LNCaP clone FGC (cell line): ENCODE data around the gene CCNYL1.
"Not testable (repeated sequence)": the region's sequence is repeated elsewhere in the genome, so short reads cannot be mapped to it uniquely, and the experiment has no call there.

Experiments
- DNase-seq: peaks from one replicate; pipeline ENCODE4 v3.0.0-alpha.2; 2011; ENCODE audit warnings: low read depth
- H3K4me3 ChIP-seq: 2 replicates; pipeline ENCODE4 v1.5.1; 2011; ENCODE audit warnings: mild to moderate bottlenecking, low read depth, low read length, control low read depth
- CTCF ChIP-seq: IDR thresholded peaks from 2 replicates; pipeline ENCODE4 v1.5.1; 2012; ENCODE audit warnings: mild to moderate bottlenecking; ENCODE audit not compliant: control insufficient read depth, insufficient read depth; ENCODE audit errors: extremely low read depth

CCNYL1 gene

GRCh38 chr2:207716056-207716455 is 4.6 kb downstream of the CCNYL1 start:
- H3K4me3 ChIP-seq, result no peak overlapping the region
- DNase-seq, result no peak
- no peak for TF ChIP-seq CTCF

GRCh38 chr2:207718521-207718920 is 7.1 kb downstream of the CCNYL1 start:
- no peak for DNase-seq
- H3K4me3 ChIP-seq, result no peak overlapping the region
- no peak for TF ChIP-seq CTCF

GRCh38 chr2:207719008-207719407 is 7.6 kb downstream of the CCNYL1 start:
- TF ChIP-seq CTCF, result no peak
- no peak for DNase-seq
- H3K4me3 ChIP-seq, result no peak overlapping the region

GRCh38 chr2:207719655-207720054 is 8.2 kb downstream of the CCNYL1 start:
- H3K4me3 ChIP-seq, DNase-seq: not testable (repeated sequence)

GRCh38 chr2:207720517-207721187 is 9.2 kb downstream of the CCNYL1 start:
- DNase-seq, result no peak
- no peak overlapping the region for H3K4me3 ChIP-seq
- TF ChIP-seq CTCF, result no peak

GRCh38 chr2:207722773-207723424 is 11.5 kb downstream of the CCNYL1 start:
- H3K4me3 ChIP-seq, result no peak overlapping the region
- no peak for TF ChIP-seq CTCF
- DNase-seq, result no peak

GRCh38 chr2:207723425-207723787 is 12.0 kb downstream of the CCNYL1 start:
- H3K4me3 ChIP-seq, DNase-seq: not testable (repeated sequence)

GRCh38 chr2:207724113-207724512 is 12.7 kb downstream of the CCNYL1 start:
- no peak for TF ChIP-seq CTCF
- no peak for DNase-seq
- no peak overlapping the region for H3K4me3 ChIP-seq
